ENCODE data around the gene LACTBL1.
"Not testable (repeated sequence)": the region's sequence is repeated elsewhere in the genome, so short reads cannot be mapped to it uniquely, and the experiment has no call there.

Gene LACTBL1

DNA sequence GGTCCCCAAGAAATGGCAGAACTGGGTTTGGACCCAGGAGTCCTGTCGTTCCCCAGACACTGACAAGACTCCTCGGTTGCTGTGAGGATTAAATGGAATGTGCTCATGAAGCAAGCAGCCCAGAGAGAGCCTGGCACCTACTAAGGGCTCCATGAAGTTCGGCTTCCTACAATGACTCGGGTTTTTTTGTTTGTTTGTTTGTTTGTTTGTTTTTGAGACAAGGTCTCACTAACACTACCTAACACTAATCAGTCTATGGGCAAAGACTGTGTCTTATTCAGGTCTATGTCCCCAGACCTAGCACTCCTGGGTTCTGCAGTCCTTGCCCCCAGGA is 3.4 kb upstream of the LACTBL1 start:
- no peak for DNase-seq

DNA sequence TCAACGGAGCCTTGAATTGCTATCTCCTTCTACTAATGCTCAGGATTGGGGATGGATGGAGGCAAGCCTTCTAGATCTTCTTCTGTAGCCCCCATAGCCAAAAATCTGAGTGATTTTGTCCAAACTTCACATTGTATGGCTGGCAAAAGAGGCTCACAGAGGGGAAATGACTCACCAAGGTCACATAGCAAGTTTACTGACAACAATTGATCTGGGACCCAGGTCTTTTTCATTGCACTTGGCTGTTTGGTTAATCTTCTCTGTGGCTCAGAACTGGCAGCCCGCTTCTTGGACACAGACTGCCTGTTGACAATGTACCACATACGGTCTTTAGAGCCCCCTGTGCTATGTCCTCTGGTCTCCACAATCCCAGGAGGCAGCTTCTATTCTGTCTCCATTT is 3.0 kb upstream of the LACTBL1 start:
- no peak for DNase-seq

DNA sequence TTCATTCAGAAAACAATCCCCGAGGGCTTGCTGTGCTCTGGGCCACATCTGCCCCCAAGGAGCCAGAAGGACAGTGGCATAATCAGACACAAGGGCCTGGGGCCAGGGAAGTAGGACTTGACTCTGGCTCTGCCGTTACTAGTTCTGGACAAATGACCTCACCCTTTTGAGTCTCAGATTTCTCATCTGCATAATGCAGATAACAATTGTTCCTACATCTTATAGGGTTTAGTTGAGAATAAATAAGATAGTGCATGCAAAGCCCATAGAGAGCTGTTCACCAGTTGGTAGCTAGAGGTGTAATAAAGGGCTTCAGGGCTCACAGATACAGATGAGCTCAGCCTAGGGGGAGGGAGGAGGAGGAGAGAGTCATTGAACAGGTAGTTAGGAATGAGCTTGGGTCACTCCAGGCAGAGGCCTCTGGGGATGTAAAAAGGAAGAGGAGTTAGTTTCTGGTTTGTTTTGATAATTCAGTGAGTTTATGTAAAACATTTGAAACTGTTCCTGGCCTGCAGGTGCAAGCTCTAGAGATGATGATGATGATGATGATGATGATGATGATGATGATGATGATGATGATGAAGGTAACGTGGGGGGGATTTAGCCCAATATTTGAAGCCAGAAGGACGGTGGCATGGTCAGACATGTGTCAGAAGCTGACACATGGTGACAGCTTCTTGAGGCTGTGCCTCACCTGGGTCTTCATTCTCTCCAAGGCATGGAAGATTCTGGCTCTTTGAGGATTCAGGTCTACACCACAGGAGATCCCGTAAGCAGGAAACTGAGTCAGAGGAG is 858 bp downstream of the LACTBL1 start:
- DNase-seq = no peak

DNA sequence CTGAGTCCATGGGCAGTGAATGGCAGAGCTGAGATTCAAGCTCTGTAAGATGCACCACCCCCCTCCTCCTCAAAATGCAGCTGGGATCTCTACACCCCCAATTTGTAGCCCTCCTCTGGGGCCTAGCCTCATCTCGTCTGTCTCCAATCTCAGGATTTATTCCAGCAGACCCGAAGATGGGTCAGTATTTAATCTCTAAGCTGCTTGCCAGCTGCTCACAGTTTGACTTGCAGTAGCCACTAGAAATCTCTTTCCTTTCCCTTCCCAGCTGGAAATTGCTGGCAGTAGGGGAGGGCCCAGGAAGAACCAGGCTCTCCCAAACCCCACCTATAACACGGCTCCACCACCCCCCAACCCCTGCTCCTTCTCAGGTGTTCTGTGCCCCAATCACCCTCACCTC is 1.5 kb downstream of the LACTBL1 start:
- no peak for DNase-seq

DNA sequence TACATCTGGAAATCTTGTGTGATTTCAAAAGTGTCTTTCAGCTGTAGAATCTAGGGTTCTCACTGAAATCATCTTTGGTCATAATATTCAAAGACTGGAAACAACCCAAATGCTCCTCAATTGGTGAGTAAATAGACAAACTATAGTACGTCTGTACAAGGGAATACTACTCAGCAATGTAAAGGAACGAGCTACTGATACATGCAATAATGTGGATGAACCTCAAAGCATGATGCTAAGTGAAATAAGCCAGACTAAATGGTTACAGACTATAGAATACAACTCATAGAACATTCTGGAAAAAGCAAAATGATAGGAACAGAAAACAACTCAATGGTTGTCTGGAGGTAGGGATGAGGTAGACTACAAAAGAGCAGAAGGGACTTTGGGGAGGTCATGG is 2.6 kb downstream of the LACTBL1 start:
- no peak for DNase-seq

DNA sequence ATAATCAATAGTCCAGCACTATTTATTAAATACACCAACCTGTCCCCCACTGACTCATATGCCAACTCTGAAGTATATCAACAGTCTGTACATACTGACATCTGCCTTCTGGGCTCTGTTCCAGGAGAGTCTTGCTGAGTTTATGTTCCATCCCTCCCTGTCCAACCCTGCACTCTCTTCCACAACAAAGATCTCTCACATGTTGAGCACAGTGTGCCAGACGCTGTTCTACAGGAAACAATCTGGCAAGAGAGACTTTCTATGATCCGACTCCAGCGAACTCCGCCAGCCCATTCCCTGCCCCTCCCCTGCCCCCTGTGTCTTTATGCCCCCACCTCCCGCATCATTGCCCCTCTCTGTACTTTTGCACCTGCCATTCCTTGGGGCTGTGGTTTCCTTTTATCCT is 3.4 kb downstream of the LACTBL1 start:
- no peak for DNase-seq

DNA sequence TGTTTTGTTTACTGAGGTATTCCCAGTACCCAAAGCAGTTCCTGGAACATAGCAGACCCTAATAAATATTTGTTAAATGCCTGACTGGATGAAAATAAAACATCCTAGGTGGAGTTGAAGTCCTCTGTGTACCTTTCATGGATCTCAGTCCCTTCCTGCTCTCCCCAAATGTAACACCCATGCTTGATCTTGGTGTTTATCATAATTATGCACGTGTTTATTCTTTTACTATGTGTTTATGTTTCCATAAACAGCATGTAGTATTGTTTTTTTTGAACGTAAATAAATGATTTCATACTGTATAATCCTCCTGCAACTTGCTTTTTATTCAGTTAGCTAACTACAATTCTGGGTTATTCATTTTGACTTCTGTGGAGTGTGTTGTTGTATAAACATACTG is 4.8 kb downstream of the LACTBL1 start:
- DNase-seq = no peak

DNA sequence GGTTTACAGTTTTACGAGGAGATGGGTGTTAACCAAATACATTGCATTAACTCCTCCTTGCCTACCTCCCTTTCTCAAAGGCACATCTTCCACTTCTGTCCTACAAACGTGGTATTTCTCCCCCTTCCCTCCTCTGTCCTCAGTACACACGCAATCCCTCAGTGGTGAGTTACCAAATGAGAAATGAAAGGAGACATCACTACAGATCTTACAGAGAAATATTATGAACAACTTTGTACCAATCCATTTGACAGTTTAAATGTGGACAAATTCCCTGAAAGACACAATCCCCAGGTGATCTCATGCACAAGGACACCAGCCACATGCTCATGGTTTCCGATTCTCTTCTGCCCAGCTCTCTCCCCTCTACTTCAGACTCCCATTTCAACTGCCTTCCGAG is 6.4 kb downstream of the LACTBL1 start:
- no peak for DNase-seq

DNA sequence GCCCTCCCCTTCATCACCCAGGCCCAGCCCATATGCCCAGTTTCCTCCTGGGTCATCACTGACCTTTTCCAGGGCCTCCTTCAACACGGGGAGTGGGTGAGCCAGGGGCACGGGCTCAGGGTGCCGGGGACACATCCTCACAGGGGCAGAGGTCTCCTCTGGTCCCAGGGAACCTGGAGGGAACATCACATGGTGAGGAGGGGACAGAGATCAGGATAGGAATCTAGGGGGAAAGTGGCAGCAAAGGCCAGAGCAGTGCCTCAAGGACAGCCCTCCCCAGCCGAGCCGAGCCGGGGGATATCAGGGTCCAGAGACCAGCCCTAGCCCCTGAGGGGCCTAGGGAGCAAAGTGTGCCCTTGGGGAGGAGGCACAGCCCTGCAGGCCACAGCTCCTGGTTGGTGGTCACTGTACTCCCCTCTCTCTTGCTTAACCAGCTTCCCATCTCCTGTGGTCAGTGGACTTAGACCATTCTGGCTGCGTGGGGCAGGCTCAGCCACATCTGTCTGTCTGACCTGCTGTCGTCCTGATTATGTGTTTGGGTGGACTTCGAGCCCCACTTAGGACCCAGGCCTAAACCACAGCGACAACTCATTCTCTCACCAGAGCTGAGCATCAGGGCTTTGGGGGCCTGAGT is 9.5 kb downstream of the LACTBL1 start:
- no peak for DNase-seq

DNA sequence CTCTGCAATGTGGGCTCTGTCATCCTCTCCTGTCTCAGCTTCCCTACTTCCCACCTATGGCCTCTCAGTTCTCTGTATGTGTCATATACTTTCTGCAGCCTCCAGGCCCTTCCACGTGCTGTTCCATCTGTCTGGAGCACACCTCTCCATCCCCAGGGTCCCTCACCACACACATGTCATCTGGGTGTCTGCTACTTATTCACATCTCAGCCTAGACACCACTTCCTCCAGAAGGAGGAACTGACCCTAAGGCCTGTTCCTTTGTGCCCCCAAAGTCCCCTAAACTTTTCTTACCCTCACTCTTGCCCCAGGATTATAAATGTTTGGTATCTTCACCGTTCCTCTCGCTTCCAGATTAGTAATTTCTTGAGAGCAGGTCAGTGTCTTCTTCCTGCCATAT is 10.1 kb downstream of the LACTBL1 start:
- DNase-seq = no peak

DNA sequence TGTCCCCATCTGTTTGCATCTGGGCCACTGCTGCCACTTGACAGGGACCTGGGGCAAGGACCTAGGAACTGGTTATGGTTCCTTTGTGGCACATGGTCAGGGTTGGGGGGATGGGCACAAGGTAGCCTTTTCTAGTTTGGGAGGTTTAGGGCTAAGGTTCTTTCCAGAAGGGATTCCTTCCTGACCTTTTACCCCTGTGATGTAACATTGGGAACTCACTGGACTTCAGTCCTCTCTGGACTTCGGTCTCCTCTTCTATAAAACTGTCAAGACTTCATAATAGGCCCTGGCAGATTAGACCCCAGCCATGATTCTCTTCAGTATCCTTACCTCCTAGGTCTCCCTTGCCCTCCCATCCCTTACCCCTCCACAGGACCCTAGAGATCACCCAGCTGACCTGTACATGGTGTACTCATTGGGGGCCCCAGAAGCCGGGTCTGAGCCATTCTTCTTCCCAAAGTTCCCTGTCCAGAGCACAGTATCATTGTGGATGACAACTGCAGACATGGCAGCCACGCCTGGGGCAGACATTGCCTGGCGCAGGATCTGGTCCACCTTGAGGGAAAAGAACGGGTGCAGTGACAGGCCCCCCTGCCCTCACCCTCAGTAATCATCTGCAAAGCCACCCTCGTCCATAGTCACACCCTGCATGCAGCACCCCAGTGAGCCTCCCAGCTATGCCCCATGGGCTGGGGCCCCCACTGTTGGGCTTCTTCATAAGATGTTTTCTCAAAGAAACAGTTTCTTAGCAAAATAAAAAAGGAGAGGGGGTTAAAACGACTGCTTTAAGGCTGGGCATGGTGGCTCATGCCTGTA is 12.9 kb downstream of the LACTBL1 start:
- no peak for DNase-seq

DNA sequence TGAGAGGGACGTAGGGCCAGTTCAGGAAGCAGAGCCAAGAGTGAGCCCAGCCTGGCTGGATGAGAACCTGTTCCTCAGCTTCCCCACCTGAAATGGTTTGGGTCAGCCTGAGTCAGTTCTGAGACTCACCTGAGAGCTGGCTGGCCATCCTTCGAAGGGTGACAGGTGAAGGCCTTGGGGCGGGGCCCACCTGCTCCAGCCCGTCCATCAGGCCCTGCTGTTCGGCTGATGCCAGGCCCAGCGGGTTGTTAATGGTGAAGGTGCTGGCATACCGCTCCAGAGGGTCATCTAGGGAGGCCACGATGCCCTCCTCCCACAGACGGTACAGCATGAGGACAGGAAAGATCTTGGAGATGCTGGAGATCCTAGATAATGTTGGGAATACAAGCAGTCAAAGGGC is 14.1 kb downstream of the LACTBL1 start:
- no peak for DNase-seq

DNA sequence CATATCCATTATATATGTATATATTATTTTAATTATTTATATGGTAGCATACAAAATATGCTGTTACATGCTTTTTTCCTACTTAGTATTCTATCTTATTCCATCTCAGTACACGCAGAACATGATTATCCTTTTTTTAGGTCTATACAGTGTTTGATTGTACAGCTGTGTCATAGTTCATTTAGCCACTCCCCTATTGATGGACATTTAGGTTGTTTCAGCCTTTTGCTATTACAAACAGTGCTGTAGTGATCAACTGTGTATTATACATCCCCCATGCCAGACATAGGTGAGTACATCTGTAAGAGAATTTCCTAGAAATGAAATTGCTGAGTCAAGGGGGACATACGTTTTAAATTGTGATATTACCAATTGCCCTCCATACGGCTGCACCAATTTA is 15.6 kb downstream of the LACTBL1 start:
- no peak for DNase-seq

DNA sequence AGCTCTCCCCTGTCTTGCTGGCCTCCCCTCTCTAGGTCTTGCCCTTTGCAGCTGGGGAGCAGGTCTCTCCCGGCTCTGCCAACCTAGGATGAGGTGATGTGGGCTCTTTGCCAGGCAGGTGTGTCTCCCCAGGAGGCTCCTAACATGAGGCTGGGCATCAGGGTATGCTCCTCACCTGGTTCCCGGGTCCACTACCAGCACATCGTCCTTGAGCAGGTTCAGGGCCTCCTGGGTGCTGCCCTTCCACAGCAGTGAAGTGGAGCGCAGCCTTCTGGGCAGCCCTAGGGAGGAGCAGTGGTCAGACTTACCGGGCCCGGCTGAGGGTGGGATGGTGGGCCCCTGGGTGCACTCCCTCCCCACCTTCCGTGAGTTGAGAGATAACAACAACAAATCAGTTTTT is 17.5 kb downstream of the LACTBL1 start:
- no peak for DNase-seq

DNA sequence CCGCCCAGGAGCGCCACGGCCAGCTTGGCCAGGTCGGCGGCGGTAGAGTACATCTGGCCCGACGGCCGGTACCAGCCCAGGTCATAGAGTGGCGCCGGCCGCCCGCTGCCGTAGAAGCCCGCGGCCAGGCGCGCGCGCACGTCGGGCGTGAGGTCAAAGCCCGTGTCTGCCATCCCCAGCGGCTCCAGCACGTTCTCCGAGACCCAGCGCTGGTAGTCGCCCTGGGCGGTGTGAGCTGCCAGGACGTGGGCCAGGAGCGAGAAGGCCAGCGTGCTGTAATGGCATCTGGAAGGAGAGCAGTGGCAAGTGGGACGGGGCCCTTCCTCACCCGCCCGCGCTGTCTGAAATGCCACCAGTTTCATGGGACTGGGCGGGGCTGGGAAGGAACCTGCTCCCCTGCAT is 18.9 kb downstream of the LACTBL1 start:
- no peak for DNase-seq

DNA sequence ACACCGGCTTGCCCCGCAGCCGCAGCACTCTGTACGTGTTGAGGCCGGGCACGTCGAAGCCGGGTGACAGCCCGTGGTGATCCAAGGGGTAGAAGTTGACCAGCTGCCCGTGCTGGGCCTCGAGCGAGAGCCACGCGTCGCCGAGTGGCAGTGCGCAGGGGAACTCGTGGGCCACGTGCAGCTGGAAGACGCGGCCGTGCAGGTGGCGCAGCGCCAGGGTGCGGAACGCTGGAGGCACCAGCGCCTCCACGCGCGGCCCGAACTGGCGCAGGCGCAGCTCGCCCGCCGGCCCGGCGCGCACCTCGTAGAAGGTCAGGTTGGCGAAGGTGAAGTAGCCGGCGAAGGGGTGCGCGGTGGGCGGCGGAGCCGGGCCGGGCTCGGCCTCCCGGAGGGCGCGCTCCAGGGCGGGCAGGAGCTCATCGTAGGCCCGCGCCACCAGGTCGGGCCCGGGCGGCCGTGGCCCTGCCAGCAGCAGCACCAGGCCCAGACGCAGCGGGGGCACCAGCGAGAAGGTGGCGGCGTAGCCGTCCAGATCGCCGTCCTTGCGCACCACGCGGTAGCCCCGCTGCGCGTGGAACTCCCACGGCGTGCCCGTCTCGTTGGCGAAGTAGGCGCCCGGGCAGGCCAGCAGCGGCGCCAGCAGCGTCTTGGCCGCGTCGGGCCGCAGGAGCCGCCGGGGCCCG is 19.5 kb downstream of the LACTBL1 start:
- DNase-seq = no peak

DNA sequence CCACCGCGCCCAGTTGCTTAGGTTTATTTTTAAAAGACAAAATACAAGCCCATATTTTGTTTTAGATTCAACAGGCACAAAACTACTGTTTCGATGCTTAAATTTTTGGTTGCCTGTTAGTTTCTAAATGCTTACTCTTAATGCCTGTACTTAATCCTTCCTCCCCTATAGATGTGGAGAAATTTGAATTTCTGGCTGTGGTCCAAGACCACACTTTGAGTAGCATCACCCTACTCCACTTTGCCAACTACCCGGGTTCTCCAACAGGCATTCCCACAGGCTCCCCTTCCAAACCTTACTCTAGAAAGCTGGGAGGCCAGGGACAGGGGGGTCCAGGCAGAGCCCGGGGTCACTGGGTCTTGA is 20.0 kb downstream of the LACTBL1 start:
- DNase-seq = no peak

DNA sequence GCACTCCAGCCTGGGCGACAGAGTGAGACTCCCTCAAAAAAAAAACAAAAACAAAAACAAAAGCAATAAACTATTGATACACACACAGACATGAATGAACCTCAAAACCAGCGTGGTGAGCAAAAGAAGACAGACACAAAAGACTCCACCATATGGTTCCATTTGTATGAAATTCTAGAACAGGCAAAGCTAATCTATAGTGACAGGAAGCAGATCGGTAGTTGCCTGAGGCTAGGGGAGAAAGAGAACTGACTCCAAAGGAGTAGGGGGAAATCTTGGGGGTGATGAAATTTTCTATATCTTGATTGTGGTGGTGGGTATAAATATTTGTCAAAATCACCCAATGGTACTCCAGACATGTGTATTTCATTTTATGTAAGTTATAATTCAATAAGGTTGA is 20.9 kb downstream of the LACTBL1 start:
- no peak for DNase-seq

DNA sequence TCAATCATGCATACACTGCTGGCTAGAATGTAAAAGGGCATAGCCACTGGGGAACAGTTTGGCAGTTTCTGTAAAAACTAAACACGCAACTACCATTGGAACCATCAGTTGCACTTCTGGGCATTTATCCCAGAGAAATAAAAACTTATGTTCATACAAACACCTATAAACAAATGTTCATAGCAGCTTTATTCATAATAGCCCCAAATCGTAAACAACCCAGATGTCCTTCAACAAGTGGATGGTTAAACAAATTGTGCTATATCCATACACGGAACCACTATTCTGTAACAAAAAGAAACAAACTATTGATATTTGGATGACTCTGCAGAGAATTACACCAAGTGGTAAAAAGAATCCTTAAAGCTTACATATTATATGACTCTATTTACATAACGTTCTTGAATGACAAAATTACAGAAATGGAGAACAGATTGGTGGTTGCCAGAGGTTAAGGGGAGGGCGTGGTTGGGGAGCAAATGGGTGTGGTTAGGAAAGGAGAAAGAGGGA is 22.8 kb downstream of the LACTBL1 start:
- DNase-seq = no peak

DNA sequence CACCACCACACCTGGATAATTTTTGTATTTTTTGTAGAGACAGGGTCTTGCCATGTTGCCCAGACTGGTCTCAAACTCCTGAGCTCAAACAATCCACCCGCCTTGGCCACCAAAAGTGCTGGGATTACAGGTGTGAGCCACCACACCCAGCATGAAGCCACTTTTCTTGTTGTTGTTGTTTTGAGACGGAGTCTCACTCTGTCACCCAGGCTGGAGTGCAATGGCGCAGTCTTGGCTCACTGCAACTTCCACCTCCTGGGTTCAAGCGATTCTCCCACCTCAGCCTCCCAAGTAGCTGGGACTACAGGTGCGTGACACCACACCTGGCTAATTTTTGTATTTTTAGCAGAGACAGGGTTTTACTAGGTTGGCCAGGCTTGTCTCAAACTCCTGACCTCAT is 27.5 kb downstream of the LACTBL1 start:
- DNase-seq = not testable (repeated sequence)

DNA sequence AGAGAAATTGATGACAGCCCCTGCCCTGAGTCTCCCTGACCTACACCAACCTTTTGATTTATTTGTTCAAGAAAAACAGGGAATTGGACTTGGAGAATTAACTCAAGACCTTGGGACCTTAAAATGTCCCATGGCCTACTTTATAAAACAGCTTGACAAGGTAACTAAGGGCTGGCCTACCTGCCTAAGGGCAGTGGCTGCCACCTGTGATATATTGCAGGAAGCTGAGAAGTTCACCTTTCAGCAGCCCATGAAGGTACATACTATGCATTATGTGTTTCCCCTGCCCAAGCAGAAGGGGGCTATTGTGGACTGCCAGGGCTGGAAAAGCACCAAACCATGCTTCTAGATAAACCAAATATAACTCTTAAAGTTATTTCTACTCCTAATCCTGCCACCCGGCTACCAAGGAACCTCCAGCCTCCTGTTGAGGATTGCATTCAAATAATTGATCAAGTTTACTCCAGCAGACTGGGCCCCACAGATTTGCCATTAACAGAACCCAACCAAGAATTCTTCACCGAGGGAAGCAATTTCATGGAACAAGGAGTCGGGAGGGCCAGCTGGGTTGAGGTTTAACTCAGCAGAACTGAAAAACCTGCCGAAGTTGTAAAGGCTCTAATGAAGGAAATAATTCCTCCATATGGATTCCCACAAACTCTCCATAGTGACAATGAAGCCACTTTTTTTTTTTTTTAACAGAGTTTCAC is 28.2 kb downstream of the LACTBL1 start:
- no peak for DNase-seq

DNA sequence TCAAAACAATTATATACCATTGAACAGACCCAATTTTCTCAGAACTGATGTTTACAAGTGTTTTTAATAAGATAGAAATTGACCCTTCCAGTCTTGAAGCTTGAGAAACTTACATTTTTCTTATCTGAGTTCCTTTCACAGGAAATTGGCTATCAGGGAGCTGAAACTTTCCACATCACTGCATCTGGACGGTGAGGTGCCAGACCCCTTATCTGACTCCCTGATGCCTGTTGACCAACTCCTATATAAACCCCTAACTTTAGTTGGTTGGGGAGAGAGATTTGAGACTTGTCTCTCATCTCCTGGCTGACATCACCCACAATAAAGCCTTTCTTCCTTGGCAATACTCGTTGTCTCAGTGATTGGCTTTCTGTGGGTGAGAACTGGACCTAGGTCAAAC is 31.4 kb downstream of the LACTBL1 start:
- DNase-seq = no peak

DNA sequence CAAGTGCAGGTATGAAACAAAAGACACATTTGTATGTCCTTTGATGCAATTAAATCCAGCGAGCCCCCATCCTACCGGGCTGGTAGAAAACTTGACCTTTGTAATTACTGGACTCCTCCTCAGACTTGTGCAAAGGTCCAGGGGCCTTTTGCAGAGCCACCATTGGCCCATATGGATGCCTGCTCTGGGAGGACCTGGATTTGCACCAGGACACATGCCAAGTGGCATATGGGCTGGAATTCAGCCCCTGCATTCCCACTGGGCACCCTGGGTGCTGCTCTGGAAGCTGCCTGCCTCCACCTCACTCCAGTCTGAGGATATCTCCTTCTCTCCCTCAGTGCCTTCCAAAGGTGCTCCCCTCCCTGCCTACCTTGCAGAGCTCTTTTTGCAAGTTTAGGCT is 36.0 kb downstream of the LACTBL1 start:
- no peak for DNase-seq

All from stimulated activated CD4-positive, alpha-beta T cell treated with anti-CD3 and anti-CD28 coated beads, Interleukin-1b, Interleukin-23, amount 100 ng/mL, for 48 hours (primary cell).